ENCODE measurements around the gene GOSR2. TPM values are rescaled to one million over a fixed set of nuclear protein-coding genes. Genes with fewer than 3 reads are reported as not detected.

Gene GOSR2
- polyA plus RNA-seq, 1 donor (not counting 4 experiments of a cell fraction or from before 2014, with no cell fraction given) = 48.6 TPM

DNA sequence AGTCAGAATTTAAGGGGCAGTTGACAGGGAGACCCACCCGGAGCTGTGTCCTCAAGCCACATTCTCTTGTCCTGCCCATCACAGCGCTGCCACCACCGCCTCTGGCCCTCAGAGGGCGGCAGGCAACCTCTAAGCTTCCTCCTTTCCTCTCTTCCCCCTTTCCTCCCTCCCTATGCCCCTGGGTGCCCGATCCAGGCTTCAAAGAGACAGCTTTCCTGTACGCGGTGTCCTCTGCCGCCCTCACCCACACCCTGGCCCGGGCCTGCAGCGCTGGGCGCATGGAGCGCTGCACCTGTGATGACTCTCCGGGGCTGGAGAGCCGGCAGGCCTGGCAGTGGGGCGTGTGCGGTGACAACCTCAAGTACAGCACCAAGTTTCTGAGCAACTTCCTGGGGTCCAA, 48.1 kb upstream of the GOSR2 start:
- dilution Hi-C loops (cut with MboI; ENCODE audit: extremely low pct_ligation_motif_present, low sequenced_read_pairs) = no loop called here
- H3K9me1 ChIP-seq (ENCODE audit: control insufficient read depth, extremely low read depth, insufficient read depth, low read length) = no peaks in the 10 kb centered on the region
- H2AFZ ChIP-seq (ENCODE audit: control insufficient read depth, low read length) = no peak overlapping the region
- TF ChIP-seq, protein P1, sequence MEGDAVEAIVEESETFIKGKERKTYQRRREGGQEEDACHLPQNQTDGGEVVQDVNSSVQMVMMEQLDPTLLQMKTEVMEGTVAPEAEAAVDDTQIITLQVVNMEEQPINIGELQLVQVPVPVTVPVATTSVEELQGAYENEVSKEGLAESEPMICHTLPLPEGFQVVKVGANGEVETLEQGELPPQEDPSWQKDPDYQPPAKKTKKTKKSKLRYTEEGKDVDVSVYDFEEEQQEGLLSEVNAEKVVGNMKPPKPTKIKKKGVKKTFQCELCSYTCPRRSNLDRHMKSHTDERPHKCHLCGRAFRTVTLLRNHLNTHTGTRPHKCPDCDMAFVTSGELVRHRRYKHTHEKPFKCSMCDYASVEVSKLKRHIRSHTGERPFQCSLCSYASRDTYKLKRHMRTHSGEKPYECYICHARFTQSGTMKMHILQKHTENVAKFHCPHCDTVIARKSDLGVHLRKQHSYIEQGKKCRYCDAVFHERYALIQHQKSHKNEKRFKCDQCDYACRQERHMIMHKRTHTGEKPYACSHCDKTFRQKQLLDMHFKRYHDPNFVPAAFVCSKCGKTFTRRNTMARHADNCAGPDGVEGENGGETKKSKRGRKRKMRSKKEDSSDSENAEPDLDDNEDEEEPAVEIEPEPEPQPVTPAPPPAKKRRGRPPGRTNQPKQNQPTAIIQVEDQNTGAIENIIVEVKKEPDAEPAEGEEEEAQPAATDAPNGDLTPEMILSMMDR (optimal IDR thresholded peaks at IDR 0.05 in 1 of 3, IDR thresholded peaks at IDR 0.05 in 1 of 3, conservative IDR thresholded peaks at IDR 0.05 in 1 of 3; ENCODE audit: extremely low read depth in 1 of 3, insufficient read depth in 2 of 3, low read length in 3 of 3) = no peak
- TF ChIP-seq EZH2 (IDR thresholded peaks at IDR 0.05; ENCODE audit: low read length) = no peak
- H3K36me3 ChIP-seq (ENCODE audit: control insufficient read depth in 2 of 2, extremely low read depth in 1 of 2, insufficient read depth in 2 of 2, low read length in 2 of 2) = no peaks in the 10 kb centered on the region
- H3K9me3 ChIP-seq (ENCODE audit: control insufficient read depth, low read depth, low read length) = no peaks in the 10 kb centered on the region
- no peak overlapping the region for H3K9ac ChIP-seq (ENCODE audit: control insufficient read depth, extremely low read depth, insufficient read depth, low read length)
- H3K4me3 ChIP-seq (ENCODE audit: control insufficient read depth in 2 of 3, extremely low read depth in 1 of 3, insufficient read depth in 2 of 3, low read depth in 1 of 3, low read length in 3 of 3) = no peak overlapping the region
- DNase-seq (ENCODE audit: low read depth, low spot score) (no peak), FAIRE-seq (no peak)
- no peak overlapping the region for H3K27ac ChIP-seq (ENCODE audit: control insufficient read depth, insufficient read depth, low read length)
- no peaks in the 10 kb centered on the region for H3K27me3 ChIP-seq (ENCODE audit: control insufficient read depth, extremely low read depth, insufficient read depth, low read length)
- H4K20me1 ChIP-seq (ENCODE audit: control insufficient read depth, extremely low read depth, insufficient read depth, low read length) = no peaks in the 10 kb centered on the region
- no peak overlapping the region for H3K4me2 ChIP-seq (ENCODE audit: control insufficient read depth, extremely low read depth, insufficient read depth, low read depth, low read length)
- H3K4me1 ChIP-seq (ENCODE audit: control insufficient read depth, extremely low read depth, insufficient read depth, low read length) = no peaks in the 10 kb centered on the region
- H3K79me2 ChIP-seq (ENCODE audit: control insufficient read depth, insufficient read depth, low read length) = no peaks in the 10 kb centered on the region

DNA sequence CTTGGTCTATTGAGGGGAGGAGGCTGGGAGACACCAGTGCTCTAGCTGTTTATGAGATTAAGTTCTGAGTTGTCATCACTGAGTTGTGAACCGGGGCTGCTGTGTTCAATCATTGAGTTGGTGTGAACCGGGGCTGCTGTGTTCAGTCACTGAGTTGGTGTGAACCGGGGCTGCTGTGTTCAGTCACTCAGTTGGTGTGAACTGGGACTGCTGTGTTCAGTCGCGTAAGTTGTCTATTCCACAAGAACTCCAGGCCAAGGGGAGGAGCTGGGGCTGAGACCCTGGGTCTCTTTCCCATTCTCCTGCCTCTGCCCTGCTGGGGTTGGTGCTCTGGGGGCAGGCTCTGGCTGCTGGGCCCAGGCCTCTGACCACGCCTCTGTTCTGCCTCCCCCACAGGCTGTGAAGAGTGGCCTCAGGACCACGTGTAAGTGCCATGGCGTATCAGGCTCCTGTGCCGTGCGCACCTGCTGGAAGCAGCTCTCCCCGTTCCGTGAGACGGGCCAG, 47.1 kb upstream of the GOSR2 start:
- H2AFZ ChIP-seq (ENCODE audit: control insufficient read depth, low read length) = no peak overlapping the region
- DNase-seq (ENCODE audit: low read depth, low spot score) = no peak

More for the DNA sequence above, 47.1 kb upstream of the GOSR2 start:
- Histone ChIP-seq H3K9me3 (ENCODE audit: control insufficient read depth, low read depth, low read length) (no peaks in the 10 kb centered on the region), H3K4me3 (ENCODE audit: control insufficient read depth in 2 of 3, extremely low read depth in 1 of 3, insufficient read depth in 2 of 3, low read depth in 1 of 3, low read length in 3 of 3) (no peak overlapping the region), H3K79me2 (ENCODE audit: control insufficient read depth, insufficient read depth, low read length) (no peaks in the 10 kb centered on the region), H4K20me1 (ENCODE audit: control insufficient read depth, extremely low read depth, insufficient read depth, low read length) (no peaks in the 10 kb centered on the region), H3K4me1 (ENCODE audit: control insufficient read depth, extremely low read depth, insufficient read depth, low read length) (no peaks in the 10 kb centered on the region), H3K27ac (ENCODE audit: control insufficient read depth, insufficient read depth, low read length) (no peak overlapping the region), H3K27me3 (ENCODE audit: control insufficient read depth, extremely low read depth, insufficient read depth, low read length) (no peaks in the 10 kb centered on the region), H3K9ac (ENCODE audit: control insufficient read depth, extremely low read depth, insufficient read depth, low read length) (no peak overlapping the region), H3K36me3 (ENCODE audit: control insufficient read depth in 2 of 2, extremely low read depth in 1 of 2, insufficient read depth in 2 of 2, low read length in 2 of 2) (no peaks in the 10 kb centered on the region), H3K4me2 (ENCODE audit: control insufficient read depth, extremely low read depth, insufficient read depth, low read depth, low read length) (no peak overlapping the region), H3K9me1 (ENCODE audit: control insufficient read depth, extremely low read depth, insufficient read depth, low read length) (no peaks in the 10 kb centered on the region)
- TF ChIP-seq, protein P1 (optimal IDR thresholded peaks at IDR 0.05 in 1 of 3, IDR thresholded peaks at IDR 0.05 in 1 of 3, conservative IDR thresholded peaks at IDR 0.05 in 1 of 3; ENCODE audit: extremely low read depth in 1 of 3, insufficient read depth in 2 of 3, low read length in 3 of 3) = no peak
- TF ChIP-seq EZH2 (IDR thresholded peaks at IDR 0.05; ENCODE audit: low read length) = no peak
- no peak for FAIRE-seq
- dilution Hi-C loops (cut with MboI; ENCODE audit: extremely low pct_ligation_motif_present, low sequenced_read_pairs) = no loop called here

Measured in keratinocyte (primary cell).